MM.1S (cell line): Measurements from ENCODE around the gene POC1A.
"Not testable (repeated sequence)": the region's sequence is repeated elsewhere in the genome, so short reads cannot be mapped to it uniquely, and the experiment has no call there.

Source experiments
- DNase-seq: peaks from one replicate; pipeline ENCODE4 v3.0.0-alpha.2; 2015
- H2AFZ ChIP-seq: fragments of 300-600 bp; sonication (generic); 2 replicates; pipeline ENCODE4 v1.6.0; 2016; ENCODE audit warnings: antibody characterized with exemption, low read length
- H3F3A ChIP-seq: fragments of 300-600 bp; sonication (generic); 2 replicates; pipeline ENCODE4 v1.6.1; 2016; ENCODE audit warnings: mild to moderate bottlenecking, antibody characterized with exemption, low read length, moderate library complexity, mixed read lengths; ENCODE audit not compliant: insufficient read depth
- H3K27ac ChIP-seq: fragments of 300-600 bp; sonication (generic); 2 replicates; pipeline ENCODE4 v1.5.1; 2016; ENCODE audit warnings: mild to moderate bottlenecking, low read length
- H3K27me3 ChIP-seq: fragments of 300-600 bp; sonication (generic); replicated peaks from 2 replicates; pipeline ENCODE4 v1.6.0; 2016; ENCODE audit warnings: low read length; ENCODE audit not compliant: insufficient read depth
- H3K36me3 ChIP-seq: fragments of 300-600 bp; sonication (generic); replicated peaks from 2 replicates; pipeline ENCODE4 v1.6.1; 2016; ENCODE audit warnings: mild to moderate bottlenecking, low read length, mixed read lengths; ENCODE audit not compliant: insufficient read depth
- H3K4me1 ChIP-seq: fragments of 300-600 bp; sonication (generic); 2 replicates; pipeline ENCODE4 v1.6.1; 2016; ENCODE audit warnings: low read length, mixed read lengths
- H3K4me2 ChIP-seq: fragments of 300-600 bp; sonication (generic); 2 replicates; pipeline ENCODE4 v1.6.0; 2016; ENCODE audit warnings: low read depth, low read length
- H3K4me3 ChIP-seq: fragments of 300-600 bp; sonication (generic); 2 replicates; pipeline ENCODE4 v1.5.1; 2016; ENCODE audit warnings: low read length, mixed read lengths
- H3K79me2 ChIP-seq: fragments of 300-600 bp; sonication (generic); 2 replicates; pipeline ENCODE4 v1.6.1; 2016; ENCODE audit warnings: mixed run types, low read length, mixed read lengths
- H3K9ac ChIP-seq: fragments of 300-600 bp; sonication (generic); 2 replicates; pipeline ENCODE4 v1.6.1; 2016; ENCODE audit warnings: low read length, mixed read lengths
- H3K9me2 ChIP-seq: fragments of 300-600 bp; sonication (generic); replicated peaks from 2 replicates; pipeline ENCODE4 v1.6.1; 2016; ENCODE audit warnings: mild to moderate bottlenecking, low read length, mixed read lengths; ENCODE audit not compliant: insufficient read depth
- H3K9me3 ChIP-seq: fragments of 300-600 bp; sonication (generic); replicated peaks from 2 replicates; pipeline ENCODE4 v1.6.1; 2016; ENCODE audit warnings: mild to moderate bottlenecking, low read length, mixed read lengths; ENCODE audit not compliant: insufficient read depth
- H4K20me1 ChIP-seq: fragments of 300-600 bp; sonication (generic); 2 replicates; pipeline ENCODE4 v1.6.1; 2016; ENCODE audit warnings: mild to moderate bottlenecking, low read length, moderate library complexity, mixed read lengths; ENCODE audit not compliant: insufficient read depth
- EZH2 ChIP-seq: fragments of 300-600 bp; sonication (generic); optimal IDR thresholded peaks from 2 replicates; pipeline ENCODE3; 2017; ENCODE audit warnings: low read depth, mild to moderate bottlenecking, antibody characterized with exemption, low read length, mixed read lengths
- EZH2phosphoT487 ChIP-seq: fragments of 300-600 bp; sonication (generic); IDR thresholded peaks from 2 replicates; pipeline ENCODE4 v1.6.1; 2018; ENCODE audit warnings: antibody characterized with exemption, low read length
- TF ChIP-seq, protein P1 (sequence below): fragments of 300-600 bp; sonication (generic); IDR thresholded peaks from 2 replicates; pipeline ENCODE4 v1.5.1; 2016; ENCODE audit warnings: antibody characterized with exemption, low read length, mixed read lengths

Gene POC1A

DNA sequence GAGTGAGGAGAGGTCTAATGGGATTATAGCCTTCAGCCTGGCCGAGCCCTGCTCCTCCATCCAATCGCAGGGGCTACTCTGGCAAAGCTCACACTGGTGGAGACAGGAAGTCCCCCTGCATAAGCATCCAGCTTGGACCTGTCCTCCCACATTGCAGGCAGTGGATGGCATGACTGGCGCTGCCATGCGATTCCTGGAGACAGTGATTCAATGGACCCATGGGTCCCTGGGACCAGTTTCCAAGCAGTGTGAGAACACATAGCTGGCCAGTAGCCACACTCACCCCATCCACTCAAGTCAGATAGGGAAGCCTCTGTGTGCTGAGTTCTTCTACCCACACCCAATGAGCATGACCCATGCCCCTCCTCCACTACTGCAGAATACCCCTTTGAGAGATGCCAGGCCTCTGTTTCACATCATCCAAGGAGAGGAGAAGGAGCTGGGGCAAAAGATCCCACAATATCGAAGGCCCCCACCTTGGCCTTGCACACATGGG, 18.1 kb upstream of the POC1A start:
- Histone ChIP-seq H3K9me2 (no peaks in the 10 kb centered on the region), H3K27me3 (no peaks in the 10 kb centered on the region), H3K27ac (no peak overlapping the region), H2AFZ (no peak overlapping the region), H3K9me3 (no peaks in the 10 kb centered on the region), H3F3A (no peaks in the 10 kb centered on the region), H3K9ac (no peak overlapping the region), H3K4me2 (no peak overlapping the region), H3K79me2 (no peaks in the 10 kb centered on the region), H3K36me3 (no peaks in the 10 kb centered on the region), H3K4me1 (no peaks in the 10 kb centered on the region), H4K20me1 (no peaks in the 10 kb centered on the region), H3K4me3 (no peak overlapping the region)
- DNase-seq = no peak
- TF ChIP-seq EZH2 (no peak), EZH2phosphoT487 (no peak)
- TF ChIP-seq, protein P1, sequence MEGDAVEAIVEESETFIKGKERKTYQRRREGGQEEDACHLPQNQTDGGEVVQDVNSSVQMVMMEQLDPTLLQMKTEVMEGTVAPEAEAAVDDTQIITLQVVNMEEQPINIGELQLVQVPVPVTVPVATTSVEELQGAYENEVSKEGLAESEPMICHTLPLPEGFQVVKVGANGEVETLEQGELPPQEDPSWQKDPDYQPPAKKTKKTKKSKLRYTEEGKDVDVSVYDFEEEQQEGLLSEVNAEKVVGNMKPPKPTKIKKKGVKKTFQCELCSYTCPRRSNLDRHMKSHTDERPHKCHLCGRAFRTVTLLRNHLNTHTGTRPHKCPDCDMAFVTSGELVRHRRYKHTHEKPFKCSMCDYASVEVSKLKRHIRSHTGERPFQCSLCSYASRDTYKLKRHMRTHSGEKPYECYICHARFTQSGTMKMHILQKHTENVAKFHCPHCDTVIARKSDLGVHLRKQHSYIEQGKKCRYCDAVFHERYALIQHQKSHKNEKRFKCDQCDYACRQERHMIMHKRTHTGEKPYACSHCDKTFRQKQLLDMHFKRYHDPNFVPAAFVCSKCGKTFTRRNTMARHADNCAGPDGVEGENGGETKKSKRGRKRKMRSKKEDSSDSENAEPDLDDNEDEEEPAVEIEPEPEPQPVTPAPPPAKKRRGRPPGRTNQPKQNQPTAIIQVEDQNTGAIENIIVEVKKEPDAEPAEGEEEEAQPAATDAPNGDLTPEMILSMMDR = no peak

DNA sequence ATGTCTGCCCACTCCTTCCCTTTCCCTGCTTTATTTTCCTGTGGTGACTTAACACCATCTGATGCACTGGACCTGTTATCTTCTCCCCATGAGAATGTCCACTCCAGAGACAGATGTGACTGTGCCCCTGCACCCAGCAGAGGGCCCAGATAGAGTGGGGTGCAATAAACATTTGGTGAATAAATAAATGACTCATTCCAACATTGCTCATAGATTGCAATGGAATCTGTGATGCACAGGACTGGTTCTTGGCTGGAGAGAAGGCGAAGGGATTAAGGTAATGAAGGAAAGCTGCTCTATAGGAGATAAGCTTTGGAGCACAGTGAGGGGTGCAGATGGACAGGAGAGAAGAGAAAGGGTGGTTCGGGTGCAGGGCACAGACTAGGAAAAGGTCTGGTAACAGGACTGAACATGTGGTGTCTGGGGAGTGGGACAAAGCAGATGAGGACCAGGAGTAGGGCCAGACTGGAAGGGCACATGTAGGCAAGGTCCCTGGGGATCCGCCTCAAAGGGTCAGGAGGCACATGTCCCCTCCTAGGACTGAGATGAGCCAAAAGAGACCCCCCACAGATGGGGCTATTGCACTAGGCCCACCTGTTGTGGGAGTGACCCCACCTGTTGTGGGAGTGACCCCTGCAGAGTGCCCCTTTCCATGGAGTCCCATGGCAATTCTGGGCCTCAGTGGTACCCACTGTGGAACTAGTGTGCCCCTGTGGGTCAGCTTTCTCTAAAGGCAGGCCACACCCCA, 17.5 kb upstream of the POC1A start:
- DNase-seq = no peak
- H2AFZ ChIP-seq = no peak overlapping the region
- H3K4me3 ChIP-seq = no peak overlapping the region
- H3K27me3 ChIP-seq = no peaks in the 10 kb centered on the region
- no peaks in the 10 kb centered on the region for H3F3A ChIP-seq
- H3K4me1 ChIP-seq = no peaks in the 10 kb centered on the region
- no peaks in the 10 kb centered on the region for H3K9me2 ChIP-seq
- H3K4me2 ChIP-seq = no peak overlapping the region
- no peak overlapping the region for H3K9ac ChIP-seq
- H4K20me1 ChIP-seq = no peaks in the 10 kb centered on the region
- no peaks in the 10 kb centered on the region for H3K79me2 ChIP-seq
- TF ChIP-seq EZH2 = no peak
- TF ChIP-seq, protein P1 = no peak
- no peak for TF ChIP-seq EZH2phosphoT487
- no peak overlapping the region for H3K27ac ChIP-seq
- no peaks in the 10 kb centered on the region for H3K9me3 ChIP-seq
- no peaks in the 10 kb centered on the region for H3K36me3 ChIP-seq

DNA sequence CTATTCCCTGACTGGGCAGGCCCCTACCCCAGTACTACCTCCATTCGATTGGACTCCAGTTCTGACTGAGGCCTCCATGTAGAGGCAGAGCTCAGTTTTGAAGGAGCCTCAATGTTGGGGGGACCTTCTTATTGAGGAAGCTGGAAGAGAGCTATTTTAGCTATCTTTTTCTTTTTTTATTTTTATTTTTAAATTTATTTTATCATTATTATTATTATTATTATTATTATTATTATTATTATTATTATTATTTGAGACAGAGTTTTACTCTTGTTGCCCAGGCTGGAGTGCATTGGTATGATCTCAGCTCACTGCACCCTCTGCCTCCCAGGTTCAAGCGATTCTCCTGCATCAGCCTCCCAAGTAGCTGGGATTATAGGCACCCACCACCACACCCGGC, 16.0 kb upstream of the POC1A start:
- not testable (repeated sequence) for DNase-seq, H3K4me2 ChIP-seq, H3K9me3 ChIP-seq, H3K9me2 ChIP-seq, H4K20me1 ChIP-seq, H3K79me2 ChIP-seq, H3K9ac ChIP-seq, H3K36me3 ChIP-seq, H3K27ac ChIP-seq, H3K27me3 ChIP-seq, H3K4me3 ChIP-seq, H2AFZ ChIP-seq, H3F3A ChIP-seq, H3K4me1 ChIP-seq

DNA sequence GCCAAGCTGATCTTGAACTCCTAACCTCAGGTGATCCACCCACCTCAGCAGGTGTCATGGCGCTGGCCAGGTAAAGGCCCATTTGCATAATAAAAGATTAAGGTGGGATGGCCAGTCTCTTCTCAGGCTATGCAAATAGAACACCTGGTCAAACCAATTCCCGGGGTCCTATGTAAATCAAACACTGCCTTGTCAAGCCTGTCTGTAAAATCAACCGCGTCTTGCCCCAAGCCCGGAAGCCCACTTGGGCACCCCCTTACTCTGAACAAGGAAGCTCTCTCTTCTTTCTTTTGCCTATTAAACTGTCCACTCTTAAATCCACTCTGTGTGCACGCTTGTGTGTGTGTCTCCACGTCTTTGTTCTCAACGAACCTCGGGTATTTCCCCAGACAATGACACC, 13.0 kb upstream of the POC1A start:
- no peak overlapping the region for H3K4me3 ChIP-seq
- no peak overlapping the region for H3K4me2 ChIP-seq
- H4K20me1 ChIP-seq = no peaks in the 10 kb centered on the region
- no peaks in the 10 kb centered on the region for H3K4me1 ChIP-seq
- no peaks in the 10 kb centered on the region for H3K27me3 ChIP-seq
- no peak overlapping the region for H3K9ac ChIP-seq
- no peaks in the 10 kb centered on the region for H3K79me2 ChIP-seq
- no peak overlapping the region for H2AFZ ChIP-seq
- TF ChIP-seq EZH2phosphoT487 = no peak
- TF ChIP-seq EZH2 = no peak
- TF ChIP-seq, protein P1 = no peak
- no peaks in the 10 kb centered on the region for H3K9me2 ChIP-seq
- H3K27ac ChIP-seq = no peak overlapping the region
- H3F3A ChIP-seq = no peaks in the 10 kb centered on the region
- no peaks in the 10 kb centered on the region for H3K9me3 ChIP-seq
- no peak for DNase-seq
- H3K36me3 ChIP-seq = no peaks in the 10 kb centered on the region
